ENCODE data around the gene TUT7.

Gene TUT7

DNA sequence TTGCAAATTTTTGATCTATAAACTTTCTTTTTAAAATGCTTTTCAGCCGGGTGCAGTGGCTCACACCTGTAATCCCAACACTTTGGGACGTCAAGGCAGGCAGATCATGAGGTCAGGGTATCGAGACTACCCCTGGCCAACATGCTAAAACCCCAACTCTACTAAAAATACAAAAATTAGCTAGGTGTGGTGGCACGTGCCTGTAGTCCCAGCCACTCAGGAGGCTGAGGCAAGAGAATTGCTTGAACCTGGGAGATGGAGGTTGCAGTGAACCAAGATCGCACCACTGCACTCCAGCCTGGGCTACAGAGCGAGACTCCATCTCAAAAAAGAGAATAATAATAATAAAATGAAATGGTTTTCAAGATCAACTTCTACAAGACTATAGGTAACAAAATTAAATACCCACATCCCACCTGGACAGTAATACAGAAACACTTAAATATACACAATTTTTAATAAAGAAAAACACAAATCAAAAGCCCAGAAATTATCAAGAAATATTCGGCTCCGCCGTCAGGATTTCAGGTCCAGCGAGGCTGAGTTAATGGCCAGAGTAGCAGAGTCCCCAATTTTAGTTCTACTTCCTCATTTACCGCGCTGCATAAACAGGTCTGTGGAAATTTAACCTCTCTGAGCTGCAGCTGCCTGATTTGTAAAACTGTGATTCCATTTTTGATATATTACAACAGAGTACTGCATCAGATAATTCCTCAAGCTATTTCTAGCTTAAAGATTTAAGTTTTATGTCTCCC is 4.0 kb downstream of the TUT7 start:
- Histone ChIP-seq H3K27me3 (ENCODE audit: low read length) (no peaks in the 10 kb centered on the region), H3K27ac (ENCODE audit: low read depth, low read length) (peak overlapping the region; percentile 83), H3F3A (ENCODE audit: insufficient read depth) (peaks cover 17% of the 10 kb centered on the region), H3K9ac (ENCODE audit: low read length) (peak overlapping the region; percentile 74), H2AFZ (ENCODE audit: low read depth, low read length, severe bottlenecking) (no peak overlapping the region), H3K4me2 (ENCODE audit: low read depth, low read length, poor library complexity, severe bottlenecking) (peak overlapping the region; percentile 83), H3K4me3 (ENCODE audit: insufficient read depth, low read length, poor library complexity, severe bottlenecking) (peak overlapping the region; percentile 78), H3K36me3 (ENCODE audit: low read length) (peaks cover 14% of the 10 kb centered on the region), H3K9me2 (replicated peaks; ENCODE audit: insufficient read depth, low read length) (no peaks in the 10 kb centered on the region), H3K79me2 (ENCODE audit: insufficient read depth, low read length) (peaks cover 87% of the 10 kb centered on the region), H4K20me1 (ENCODE audit: low read depth, low read length) (no peaks in the 10 kb centered on the region), H3K9me3 (ENCODE audit: insufficient read depth, low read length) (no peaks in the 10 kb centered on the region)
- TF ChIP-seq EZH2phosphoT487 (conservative IDR thresholded peaks at IDR 0.05; ENCODE audit: low read length): no peak
- TF ChIP-seq, protein P1, sequence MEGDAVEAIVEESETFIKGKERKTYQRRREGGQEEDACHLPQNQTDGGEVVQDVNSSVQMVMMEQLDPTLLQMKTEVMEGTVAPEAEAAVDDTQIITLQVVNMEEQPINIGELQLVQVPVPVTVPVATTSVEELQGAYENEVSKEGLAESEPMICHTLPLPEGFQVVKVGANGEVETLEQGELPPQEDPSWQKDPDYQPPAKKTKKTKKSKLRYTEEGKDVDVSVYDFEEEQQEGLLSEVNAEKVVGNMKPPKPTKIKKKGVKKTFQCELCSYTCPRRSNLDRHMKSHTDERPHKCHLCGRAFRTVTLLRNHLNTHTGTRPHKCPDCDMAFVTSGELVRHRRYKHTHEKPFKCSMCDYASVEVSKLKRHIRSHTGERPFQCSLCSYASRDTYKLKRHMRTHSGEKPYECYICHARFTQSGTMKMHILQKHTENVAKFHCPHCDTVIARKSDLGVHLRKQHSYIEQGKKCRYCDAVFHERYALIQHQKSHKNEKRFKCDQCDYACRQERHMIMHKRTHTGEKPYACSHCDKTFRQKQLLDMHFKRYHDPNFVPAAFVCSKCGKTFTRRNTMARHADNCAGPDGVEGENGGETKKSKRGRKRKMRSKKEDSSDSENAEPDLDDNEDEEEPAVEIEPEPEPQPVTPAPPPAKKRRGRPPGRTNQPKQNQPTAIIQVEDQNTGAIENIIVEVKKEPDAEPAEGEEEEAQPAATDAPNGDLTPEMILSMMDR (IDR thresholded peaks at IDR 0.05; ENCODE audit: insufficient read depth, low read length, poor library complexity, severe bottlenecking): no peak

GRCh38 chr9:86349271-86349670 is 4.9 kb downstream of the TUT7 start:
- TF ChIP-seq, protein P1 (IDR thresholded peaks at IDR 0.05; ENCODE audit: insufficient read depth, low read length, poor library complexity, severe bottlenecking): no peak
- no peak for TF ChIP-seq EZH2phosphoT487 (conservative IDR thresholded peaks at IDR 0.05; ENCODE audit: low read length)
- Histone ChIP-seq H3K4me3 (ENCODE audit: insufficient read depth, low read length, poor library complexity, severe bottlenecking) (no peak overlapping the region), H3K9ac (ENCODE audit: low read length) (peak overlapping the region; percentile 74; the same call in 1 of the 2 replicates), H2AFZ (ENCODE audit: low read depth, low read length, severe bottlenecking) (no peak overlapping the region), H3K27ac (ENCODE audit: low read depth, low read length) (peak overlapping the region; percentile 83), H3K27me3 (ENCODE audit: low read length) (no peaks in the 10 kb centered on the region), H3F3A (ENCODE audit: insufficient read depth) (peaks cover 16% of the 10 kb centered on the region), H3K9me2 (replicated peaks; ENCODE audit: insufficient read depth, low read length) (no peaks in the 10 kb centered on the region), H3K4me2 (ENCODE audit: low read depth, low read length, poor library complexity, severe bottlenecking) (peak overlapping the region; percentile 83), H3K9me3 (ENCODE audit: insufficient read depth, low read length) (no peaks in the 10 kb centered on the region), H4K20me1 (ENCODE audit: low read depth, low read length) (no peaks in the 10 kb centered on the region), H3K36me3 (ENCODE audit: low read length) (peaks cover 24% of the 10 kb centered on the region), H3K79me2 (ENCODE audit: insufficient read depth, low read length) (peaks cover 88% of the 10 kb centered on the region)

DNA sequence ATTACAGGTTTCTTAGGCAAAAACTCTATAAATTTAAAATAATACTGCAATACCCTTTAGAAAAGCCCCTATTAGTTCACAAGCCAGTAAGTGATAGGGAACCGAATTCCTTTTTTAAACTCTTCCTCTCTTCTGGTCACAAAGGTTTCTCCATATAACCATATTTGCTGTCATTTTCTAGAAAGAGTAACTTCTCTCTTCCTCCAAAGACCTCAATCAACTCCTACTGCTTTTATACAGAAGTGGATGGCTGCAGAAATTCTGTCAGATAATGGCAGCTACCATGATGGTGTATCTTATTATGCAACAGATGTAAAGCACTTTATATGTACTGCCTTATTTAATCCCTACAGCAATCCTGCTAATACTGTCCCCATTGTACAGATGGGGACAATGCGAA is 6.2 kb downstream of the TUT7 start:
- TF ChIP-seq EZH2phosphoT487 (conservative IDR thresholded peaks at IDR 0.05; ENCODE audit: low read length): no peak
- TF ChIP-seq, protein P1 (IDR thresholded peaks at IDR 0.05; ENCODE audit: insufficient read depth, low read length, poor library complexity, severe bottlenecking): no peak
- Histone ChIP-seq H3K36me3 (ENCODE audit: low read length) (peaks cover 32% of the 10 kb centered on the region), H3K4me2 (ENCODE audit: low read depth, low read length, poor library complexity, severe bottlenecking) (peak overlapping the region; percentile 41), H3K9me2 (replicated peaks; ENCODE audit: insufficient read depth, low read length) (no peaks in the 10 kb centered on the region), H3K79me2 (ENCODE audit: insufficient read depth, low read length) (peaks cover 79% of the 10 kb centered on the region), H3F3A (ENCODE audit: insufficient read depth) (peaks cover 16% of the 10 kb centered on the region), H4K20me1 (ENCODE audit: low read depth, low read length) (no peaks in the 10 kb centered on the region), H3K9ac (ENCODE audit: low read length) (no peak overlapping the region), H3K9me3 (ENCODE audit: insufficient read depth, low read length) (no peaks in the 10 kb centered on the region), H3K27me3 (ENCODE audit: low read length) (no peaks in the 10 kb centered on the region), H3K27ac (ENCODE audit: low read depth, low read length) (no peak overlapping the region), H3K4me3 (ENCODE audit: insufficient read depth, low read length, poor library complexity, severe bottlenecking) (no peak overlapping the region), H2AFZ (ENCODE audit: low read depth, low read length, severe bottlenecking) (no peak overlapping the region)

All from SU-DHL-6 (cell line).